Measurements from ENCODE around the gene OR5D13.

OR5D13 gene

GRCh38 chr11:55795256-55795655, 22.0 kb downstream of the OR5D13 start, which contains the start of gene OR5D14:
TSS of gene OR5D14 (plus strand) at chr11:55795556. CDS start at chr11:55795556, 0 bp downstream.
- no peaks in the 10 kb centered on the region for H3K9me3 ChIP-seq
- no peaks in the 10 kb centered on the region for H3K4me1 ChIP-seq (ENCODE audit: control insufficient read depth in 1 of 2, insufficient read depth in 1 of 2, low read depth in 1 of 2, low read length in 1 of 2)
- TF ChIP-seq CTCF (IDR thresholded peaks at IDR 0.05) = no peak
- H3K4me3 ChIP-seq (ENCODE audit: low read depth in 1 of 2, low read length in 1 of 2) = no peak within 1 kb of the TSS
- no peaks in the 10 kb centered on the region for H3K36me3 ChIP-seq
- no peaks in the 10 kb centered on the region for H3K27me3 ChIP-seq
- H3K27ac ChIP-seq = no peak within 1 kb of the TSS

GRCh38 chr11:55806248-55806647, 33.0 kb downstream of the OR5D13 start:
- no peaks in the 10 kb centered on the region for H3K9me3 ChIP-seq
- H3K36me3 ChIP-seq = no peaks in the 10 kb centered on the region
- no peak for TF ChIP-seq CTCF (IDR thresholded peaks at IDR 0.05)
- no peak overlapping the region for H3K4me3 ChIP-seq (ENCODE audit: low read depth in 1 of 2, low read length in 1 of 2)
- no peaks in the 10 kb centered on the region for H3K27me3 ChIP-seq
- H3K27ac ChIP-seq = no peak overlapping the region
- H3K4me1 ChIP-seq (ENCODE audit: control insufficient read depth in 1 of 2, insufficient read depth in 1 of 2, low read depth in 1 of 2, low read length in 1 of 2) = no peaks in the 10 kb centered on the region

- no peaks in the 10 kb centered on the region for H3K27me3 ChIP-seq
- no peaks in the 10 kb centered on the region for H3K4me1 ChIP-seq (ENCODE audit: control insufficient read depth in 1 of 2, insufficient read depth in 1 of 2, low read depth in 1 of 2, low read length in 1 of 2)
- no peak for TF ChIP-seq CTCF (IDR thresholded peaks at IDR 0.05)
- no peaks in the 10 kb centered on the region for H3K36me3 ChIP-seq
- H3K9me3 ChIP-seq = no peaks in the 10 kb centered on the region
- H3K27ac ChIP-seq = no peak within 1 kb of the TSS
- no peak within 1 kb of the TSS for H3K4me3 ChIP-seq (ENCODE audit: low read depth in 1 of 2, low read length in 1 of 2)
These were observed 37.8 kb downstream of the OR5D13 start, which contains the start of gene OR5L1 for GRCh38 chr11:55811067-55811466. TSS of gene OR5L1 (plus strand) at chr11:55811367. CDS start at chr11:55811467, 100 bp downstream.

GRCh38 chr11:55819330-55819729, 46.1 kb downstream of the OR5D13 start, which contains the start of gene OR5D18:
TSS of gene OR5D18 (plus strand) at chr11:55819630. CDS start at chr11:55819630, 0 bp downstream.
- no peaks in the 10 kb centered on the region for H3K9me3 ChIP-seq
- H3K4me3 ChIP-seq (ENCODE audit: low read depth in 1 of 2, low read length in 1 of 2) = no peak within 1 kb of the TSS
- no peak for TF ChIP-seq CTCF (IDR thresholded peaks at IDR 0.05)
- no peak within 1 kb of the TSS for H3K27ac ChIP-seq
- H3K4me1 ChIP-seq (ENCODE audit: control insufficient read depth in 1 of 2, insufficient read depth in 1 of 2, low read depth in 1 of 2, low read length in 1 of 2) = no peaks in the 10 kb centered on the region
- no peaks in the 10 kb centered on the region for H3K36me3 ChIP-seq
- H3K27me3 ChIP-seq = no peaks in the 10 kb centered on the region

Measured in neutrophil (primary cell).